ENCODE measurements around the gene IFNAR2. TPM values are rescaled to one million over a fixed set of nuclear protein-coding genes. Genes with fewer than 3 reads are reported as not detected.
"Not testable (repeated sequence)": the region's sequence is repeated elsewhere in the genome, so short reads cannot be mapped to it uniquely, and the experiment has no call there.

The IFNAR2 gene
- polyA plus RNA-seq, 1 of the 3 experiments (the other 2 are of a cell fraction): 10.4 TPM

GRCh38 chr21:33253382-33253781 is 23.6 kb downstream of the IFNAR2 start:
- H3K79me2 ChIP-seq (ENCODE audit: insufficient read depth); POLR2A ChIA-PET; H3K4me2 ChIP-seq; H3K4me3 ChIP-seq (ENCODE audit: low read depth in 2 of 2, low read length in 1 of 2); H3K9me2 ChIP-seq; H4K20me1 ChIP-seq (ENCODE audit: insufficient read depth); H3K9me3 ChIP-seq; H3K9ac ChIP-seq; H3F3A ChIP-seq (replicated peaks; ENCODE audit: insufficient read depth); H3K27me3 ChIP-seq (ENCODE audit: insufficient read depth); H3K27ac ChIP-seq (ENCODE audit: low read depth in 2 of 2, low read length in 1 of 2); DNase-seq; H2AFZ ChIP-seq (ENCODE audit: low read depth); H3K4me1 ChIP-seq (ENCODE audit: control insufficient read depth in 1 of 2, insufficient read depth in 2 of 2, low read depth in 1 of 2, low read length in 1 of 2); CTCF ChIA-PET: not testable (repeated sequence)
- H3K36me3 ChIP-seq (replicated peaks in 1 of 2; ENCODE audit: control insufficient read depth in 1 of 2, insufficient read depth in 2 of 2, low read length in 1 of 2): peaks cover 33 to 61% of the 10 kb centered on the region in 2 experiments
- WGBS (ENCODE audit: low lambda C conversion rate): 93% methylated on average over 6 of the region's 6 CpGs

DNA sequence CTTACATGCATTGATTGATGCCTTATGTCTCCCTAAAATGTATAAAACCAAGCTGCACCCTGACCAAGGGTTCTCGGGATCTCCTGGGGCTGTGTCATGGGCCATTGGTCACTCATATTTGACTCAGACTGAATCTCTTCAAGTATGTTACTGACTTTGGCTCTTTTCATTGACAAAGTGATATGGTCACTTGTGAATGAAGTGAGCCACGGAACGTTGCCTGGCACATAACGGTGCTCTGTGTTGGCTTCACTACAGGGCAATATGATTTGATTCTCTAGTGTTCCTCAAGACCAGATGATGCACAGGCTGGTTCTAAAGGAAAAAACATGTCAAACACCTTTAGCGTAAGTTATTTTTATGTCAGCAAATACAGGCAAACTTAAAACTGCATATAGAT is 25.0 kb downstream of the IFNAR2 start:
- WGBS (ENCODE audit: low lambda C conversion rate): 95% methylated on average over 5 of the region's 5 CpGs
- peaks cover 27 to 58% of the 10 kb centered on the region in 2 experiments for H3K36me3 ChIP-seq (replicated peaks in 1 of 2; ENCODE audit: control insufficient read depth in 1 of 2, insufficient read depth in 2 of 2, low read length in 1 of 2)

More for the DNA sequence above, 25.0 kb downstream of the IFNAR2 start:
- Histone ChIP-seq H4K20me1 (ENCODE audit: insufficient read depth) (no peaks in the 10 kb centered on the region), H3K27me3 (ENCODE audit: insufficient read depth) (no peaks in the 10 kb centered on the region), H3K79me2 (ENCODE audit: insufficient read depth) (no peaks in the 10 kb centered on the region), H2AFZ (ENCODE audit: low read depth) (no peak overlapping the region), H3F3A (replicated peaks; ENCODE audit: insufficient read depth) (no peaks in the 10 kb centered on the region), H3K4me3 (ENCODE audit: low read depth in 2 of 2, low read length in 1 of 2) (no peak overlapping the region), H3K9ac (no peak overlapping the region), H3K4me1 (ENCODE audit: control insufficient read depth in 1 of 2, insufficient read depth in 2 of 2, low read depth in 1 of 2, low read length in 1 of 2) (no peaks in the 10 kb centered on the region), H3K4me2 (no peak overlapping the region), H3K9me3 (no peaks in the 10 kb centered on the region), H3K9me2 (no peaks in the 10 kb centered on the region), H3K27ac (ENCODE audit: low read depth in 2 of 2, low read length in 1 of 2) (no peak overlapping the region)
- DNase-seq: no peak
- TF ChIP-seq REST (IDR thresholded peaks at IDR 0.05; ENCODE audit: low read depth, low read length) (no peak), USF1 (IDR thresholded peaks at IDR 0.05; ENCODE audit: borderline replicate concordance, low read depth) (no peak), CHD2 (IDR thresholded peaks at IDR 0.05; ENCODE audit: low read length, partially characterized antibody) (no peak), JUND (IDR thresholded peaks at IDR 0.05) (no peak), CTCF (IDR thresholded peaks at IDR 0.05) (no peak), RXRA (IDR thresholded peaks at IDR 0.05; ENCODE audit: borderline replicate concordance, low read depth) (no peak), IRF3 (IDR thresholded peaks at IDR 0.05; ENCODE audit: low read depth, low read length) (no peak), MXI1 (IDR thresholded peaks at IDR 0.05; ENCODE audit: low read depth, low read length) (no peak), EZH2phosphoT487 (IDR thresholded peaks at IDR 0.05; ENCODE audit: borderline replicate concordance, low read depth) (no peak), RFX5 (IDR thresholded peaks at IDR 0.05; ENCODE audit: low read length) (no peak), FOSL2 (IDR thresholded peaks at IDR 0.05; ENCODE audit: borderline replicate concordance, low read depth) (no peak), GABPA (IDR thresholded peaks at IDR 0.05; ENCODE audit: low read depth) (no peak), SIN3A (IDR thresholded peaks at IDR 0.05; ENCODE audit: borderline replicate concordance, low read depth, low read length) (no peak), TEAD4 (IDR thresholded peaks at IDR 0.05; ENCODE audit: borderline replicate concordance, insufficient read depth) (no peak), SMC3 (IDR thresholded peaks at IDR 0.05; ENCODE audit: low read depth, low read length) (no peak), USF2 (IDR thresholded peaks at IDR 0.05; ENCODE audit: borderline replicate concordance, low read depth, low read length) (no peak)
- ChIA-PET CTCF (interaction anchor here (1.1 kb wide), 1 partner anchor 55 kb away, joined by 3 read pairs; no protein-coding TSS in a partner anchor), POLR2A (no interaction called here)

Data from SK-N-SH (cell line).